ENCODE measurements around the gene THSD7A. TPM values are rescaled to one million over a fixed set of nuclear protein-coding genes. Genes with fewer than 3 reads are reported as not detected.

THSD7A gene
- total and polyA plus RNA-seq, 11 donors = 0.11 to 5.2 (median 1.1) TPM

DNA sequence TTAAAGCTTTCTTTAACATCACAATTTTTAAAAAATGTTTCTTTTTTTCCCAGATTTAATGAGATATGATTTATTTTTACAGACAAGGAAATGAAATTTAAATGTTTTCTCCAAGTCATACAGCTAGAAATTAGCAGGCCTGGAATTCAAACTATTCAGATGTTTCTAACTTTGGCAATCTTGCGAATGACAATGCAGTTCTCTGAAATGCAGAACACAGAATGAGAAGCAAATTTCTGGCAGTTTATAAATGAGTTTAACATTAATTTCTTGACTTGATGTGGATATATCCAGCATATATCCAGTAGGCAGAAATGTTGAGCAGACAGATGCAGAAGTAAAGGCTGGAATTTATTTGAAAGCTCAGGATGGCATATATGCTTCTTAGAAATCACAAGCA lies 227.5 kb downstream of the THSD7A start:
- 55 to 75% (median 65%) methylated on average over 1 of the region's 1 CpG for WGBS, 4 donors

DNA sequence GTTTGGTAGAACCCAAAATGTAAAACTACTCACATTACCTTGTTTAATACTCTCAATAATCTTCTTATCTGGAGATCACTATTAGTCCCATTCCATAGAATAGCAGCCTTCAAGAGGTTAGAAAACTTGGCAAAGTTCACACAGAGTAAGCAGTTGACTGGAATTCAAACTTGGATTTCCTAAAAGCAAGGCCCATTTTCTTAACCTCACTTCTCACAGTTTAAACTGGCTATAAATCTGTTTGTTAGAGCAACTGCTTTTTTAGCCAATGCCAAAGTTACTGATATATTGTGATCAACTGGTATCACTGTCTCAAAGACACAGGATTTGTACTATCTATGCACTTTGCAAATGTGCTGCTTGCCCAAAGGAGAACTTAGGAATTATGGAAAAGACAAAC lies 230.2 kb downstream of the THSD7A start:
- Histone ChIP-seq H3K4me1 (peaks cover 0 to 22% (median 7%) of the 10 kb centered on the region in 12 donors), H3K4me3 (no peak overlapping the region), H3K27ac (no peak overlapping the region), H3K9me3 (no peaks in the 10 kb centered on the region), H3K27me3 (no peaks in the 10 kb centered on the region), H3K36me3 (no peaks in the 10 kb centered on the region)
- intact Hi-C loops (cut with DNase I) = no loop called here
- ATAC-seq = no peak
- TF ChIP-seq, protein P1, sequence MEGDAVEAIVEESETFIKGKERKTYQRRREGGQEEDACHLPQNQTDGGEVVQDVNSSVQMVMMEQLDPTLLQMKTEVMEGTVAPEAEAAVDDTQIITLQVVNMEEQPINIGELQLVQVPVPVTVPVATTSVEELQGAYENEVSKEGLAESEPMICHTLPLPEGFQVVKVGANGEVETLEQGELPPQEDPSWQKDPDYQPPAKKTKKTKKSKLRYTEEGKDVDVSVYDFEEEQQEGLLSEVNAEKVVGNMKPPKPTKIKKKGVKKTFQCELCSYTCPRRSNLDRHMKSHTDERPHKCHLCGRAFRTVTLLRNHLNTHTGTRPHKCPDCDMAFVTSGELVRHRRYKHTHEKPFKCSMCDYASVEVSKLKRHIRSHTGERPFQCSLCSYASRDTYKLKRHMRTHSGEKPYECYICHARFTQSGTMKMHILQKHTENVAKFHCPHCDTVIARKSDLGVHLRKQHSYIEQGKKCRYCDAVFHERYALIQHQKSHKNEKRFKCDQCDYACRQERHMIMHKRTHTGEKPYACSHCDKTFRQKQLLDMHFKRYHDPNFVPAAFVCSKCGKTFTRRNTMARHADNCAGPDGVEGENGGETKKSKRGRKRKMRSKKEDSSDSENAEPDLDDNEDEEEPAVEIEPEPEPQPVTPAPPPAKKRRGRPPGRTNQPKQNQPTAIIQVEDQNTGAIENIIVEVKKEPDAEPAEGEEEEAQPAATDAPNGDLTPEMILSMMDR (IDR thresholded peaks at IDR 0.05) = no peak
- TF ChIP-seq POLR2A (IDR thresholded peaks at IDR 0.05) = no peak
- no peak for DNase-seq

More for the DNA sequence above, 227.5 kb downstream of the THSD7A start:
- intact Hi-C loops (cut with DNase I) = no loop called here
- H3K4me1 ChIP-seq = peaks cover 0 to 26% (median 11%) of the 10 kb centered on the region in 12 donors
- no peak for TF ChIP-seq POLR2A (IDR thresholded peaks at IDR 0.05)
- TF ChIP-seq, protein P1 (IDR thresholded peaks at IDR 0.05) = no peak
- H3K27ac ChIP-seq = peak overlapping the region in 1 of 12 donors; percentile 12
- no peaks in the 10 kb centered on the region for H3K27me3 ChIP-seq
- no peak for DNase-seq
- no peaks in the 10 kb centered on the region for H3K36me3 ChIP-seq
- H3K4me3 ChIP-seq = no peak overlapping the region
- no peaks in the 10 kb centered on the region for H3K9me3 ChIP-seq
- ATAC-seq = no peak

DNA sequence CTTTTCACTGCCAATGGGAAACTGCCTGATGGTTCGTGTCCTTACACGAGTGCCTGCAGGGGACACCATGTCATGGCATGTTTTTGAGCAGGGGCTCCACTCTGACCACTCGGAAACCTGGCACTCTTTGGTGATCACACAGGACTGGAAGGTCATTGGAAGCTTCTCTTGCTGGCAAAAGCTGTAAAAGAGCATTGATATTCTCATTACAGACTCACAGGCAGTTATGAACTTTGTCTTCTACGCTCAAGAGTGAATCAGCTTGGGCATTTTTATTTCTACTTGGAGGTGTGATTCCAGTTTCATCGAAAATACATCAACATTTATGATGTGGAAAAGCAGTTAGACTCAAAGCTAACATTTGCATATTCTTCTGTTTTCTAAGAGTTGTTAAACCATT lies 238.7 kb downstream of the THSD7A start:
- WGBS, 4 donors = 84 to 97% (median 90%) methylated on average over 5 of the region's 5 CpGs
- Histone ChIP-seq H3K36me3 (peaks cover 0 to 3% (median 0%) of the 10 kb centered on the region in 9 donors), H3K4me1 (peaks cover 0 to 6% (median 0%) of the 10 kb centered on the region in 12 donors), H3K4me3 (no peak overlapping the region), H3K27ac (no peak overlapping the region), H3K27me3 (no peaks in the 10 kb centered on the region), H3K9me3 (no peaks in the 10 kb centered on the region)
- ATAC-seq = no peak
- TF ChIP-seq, protein P1 (IDR thresholded peaks at IDR 0.05) = no peak
- TF ChIP-seq POLR2A (IDR thresholded peaks at IDR 0.05) = no peak
- intact Hi-C loops (cut with DNase I) = no loop called here
- no peak for DNase-seq

DNA sequence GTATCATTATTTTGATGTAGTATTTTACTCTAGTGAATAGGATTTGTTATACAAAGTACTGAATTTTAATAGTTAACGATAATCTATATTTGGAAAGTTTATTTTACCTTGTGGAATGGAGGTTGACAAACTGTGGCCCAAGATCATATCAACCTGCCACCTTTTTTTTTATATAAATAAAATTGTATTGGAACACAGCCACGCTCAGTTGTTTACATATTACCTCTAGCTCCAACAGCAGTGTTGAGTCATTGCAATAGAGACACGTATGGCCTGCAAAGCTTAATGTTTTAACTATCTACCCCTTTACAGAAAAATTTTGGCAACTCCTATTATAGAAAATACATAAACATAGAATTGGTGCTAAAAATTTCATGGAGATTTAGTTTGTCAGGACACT lies 239.3 kb downstream of the THSD7A start:
- ATAC-seq (no peak), DNase-seq (no peak)
- intact Hi-C loops (cut with DNase I) = no loop called here
- Histone ChIP-seq H3K36me3 (peaks cover 0 to 3% (median 0%) of the 10 kb centered on the region in 9 donors), H3K4me1 (peaks cover 0 to 6% (median 0%) of the 10 kb centered on the region in 12 donors), H3K9me3 (no peaks in the 10 kb centered on the region), H3K27me3 (no peaks in the 10 kb centered on the region), H3K4me3 (no peak overlapping the region), H3K27ac (no peak overlapping the region)
- TF ChIP-seq, protein P1 (IDR thresholded peaks at IDR 0.05) = no peak
- TF ChIP-seq POLR2A (IDR thresholded peaks at IDR 0.05) = no peak
- 84 to 94% (median 93%) methylated on average over 3 of the region's 3 CpGs for WGBS, 4 donors

Measured in heart left ventricle (tissue), 16 donors.